HepG2 (cell line): ENCODE measurements around the gene C19orf85. TPM values are rescaled to one million over a fixed set of nuclear protein-coding genes. Genes with fewer than 3 reads are reported as not detected.

Experiments
- BHLHE40 ChIP-seq: IDR thresholded peaks from 2 replicates; pipeline ENCODE4 v1.6.1; 2011; ENCODE audit warnings: low read length, improper control_type of control experiment
- CAMTA2 ChIP-seq: sonication (generic); formaldehyde crosslinking; IDR thresholded peaks from 2 replicates; pipeline ENCODE4 v1.4.0; 2020; ENCODE audit warnings: mild to moderate bottlenecking, missing genetic modification reagents, borderline replicate concordance
- CBFB ChIP-seq: sonication (generic); formaldehyde crosslinking; IDR thresholded peaks from 2 replicates; pipeline ENCODE4 v1.4.0; 2020; ENCODE audit warnings: missing genetic modification reagents
- CBX2 ChIP-seq, 2 experiments: fragments of 200-600 bp in 1 of 2; sonication (generic); formaldehyde crosslinking in 1 of 2; IDR thresholded peaks; 2 replicates each; pipeline versions ENCODE4 v1.7.0 to v1.8.1; 2018 to 2022; ENCODE audit warnings: low read depth in 2 of 2, low read length in 1 of 2, mild to moderate bottlenecking in 1 of 2, missing genetic modification reagents in 1 of 2
- CHD2 ChIP-seq: IDR thresholded peaks from 2 replicates; pipeline ENCODE4 v1.6.1; 2011; ENCODE audit warnings: low read depth, low read length, improper control_type of control experiment
- ETV6 ChIP-seq: sonication (generic); formaldehyde crosslinking; conservative IDR thresholded peaks from 2 replicates; pipeline ENCODE4 v1.4.0; 2020; ENCODE audit warnings: missing genetic modification reagents
- FOXK1 ChIP-seq: sonication (generic); formaldehyde crosslinking; IDR thresholded peaks from 2 replicates; pipeline ENCODE4 v1.4.0; 2020; ENCODE audit warnings: low read depth, missing genetic modification reagents, borderline replicate concordance
- KLF16 ChIP-seq, 2 experiments: sonication (generic) in 1 of 2; formaldehyde crosslinking in 1 of 2; IDR thresholded peaks; 2 replicates each; pipeline versions ENCODE4 v1.6.1 to v1.8.0; 2016 to 2023; ENCODE audit warnings: missing genetic modification reagents in 2 of 2, missing compliant biosample characterization in 1 of 2
- MIER2 ChIP-seq: IDR thresholded peaks from 2 replicates; pipeline ENCODE4 v1.6.1; 2016; ENCODE audit warnings: missing biosample characterization, missing genetic modification reagents
- NONO ChIP-seq, 2 experiments: fragments of 450-650 bp in 1 of 2; sonication (generic) in 1 of 2; formaldehyde crosslinking in 1 of 2; IDR thresholded peaks in 1 of 2; conservative IDR thresholded peaks in 1 of 2; 2 replicates each; pipeline versions ENCODE4 v1.6.1 to v1.8.0; 2017 to 2022; ENCODE audit warnings: mild to moderate bottlenecking in 1 of 2, missing genetic modification reagents in 1 of 2, moderate library complexity in 1 of 2
- PLRG1 ChIP-seq: fragments of 450-650 bp; conservative IDR thresholded peaks from 2 replicates; pipeline ENCODE4 v1.6.1; 2016
- RCOR2 ChIP-seq: IDR thresholded peaks from 2 replicates; pipeline ENCODE4 v1.6.1; 2016; ENCODE audit warnings: missing biosample characterization, missing genetic modification reagents
- TCF7 ChIP-seq: sonication (generic); IDR thresholded peaks from 2 replicates; pipeline ENCODE4 v1.6.1; 2016; ENCODE audit warnings: antibody characterized with exemption, low read depth
- TCF7L2 ChIP-seq: IDR thresholded peaks from 2 replicates; pipeline ENCODE4 v1.6.1; 2011; ENCODE audit warnings: mild to moderate bottlenecking, low read depth, low read length, moderate library complexity
- ZBTB33 ChIP-seq: sonication (generic); formaldehyde crosslinking; IDR thresholded peaks from 2 replicates; pipeline ENCODE4 v1.4.0; 2020; ENCODE audit warnings: missing genetic modification reagents
- ZNF121 ChIP-seq: sonication (generic); formaldehyde crosslinking; IDR thresholded peaks from 2 replicates; pipeline ENCODE4 v1.5.0; 2020; ENCODE audit warnings: mild to moderate bottlenecking, missing genetic modification reagents
- ZNF605 ChIP-seq: sonication (generic); formaldehyde crosslinking; IDR thresholded peaks from 2 replicates; pipeline ENCODE4 v1.8.0; 2022; ENCODE audit warnings: mild to moderate bottlenecking, missing genetic modification reagents
- ZNF660 ChIP-seq: sonication (generic); formaldehyde crosslinking; IDR thresholded peaks from 2 replicates; pipeline ENCODE4 v1.5.1; 2020; ENCODE audit warnings: mild to moderate bottlenecking, low read depth, missing genetic modification reagents, borderline replicate concordance
- ZNF670 ChIP-seq: sonication (generic); formaldehyde crosslinking; IDR thresholded peaks from 2 replicates; pipeline ENCODE4 v1.8.0; 2022; ENCODE audit warnings: mild to moderate bottlenecking, missing genetic modification reagents, borderline replicate concordance
- ZNF75D ChIP-seq: sonication (generic); formaldehyde crosslinking; IDR thresholded peaks from 2 replicates; pipeline ENCODE4 v1.8.1; 2023; ENCODE audit warnings: missing genetic modification reagents, mild to moderate bottlenecking, borderline replicate concordance
- polyA plus RNA-seq, 8 experiments: library from polyadenylated mRNA; depleted of rRNA in 3 of 8; stranded (reverse) in 7 of 8; unstranded in 1 of 8; fragments of >200 nt; fragmentation: Illumina TruSeq in 4 of 8; extraction: Trizol in 4 of 8; gene quantifications; 2 replicates each; pipeline versions ENCODE4 v1.2.1 to v1.2.3, GENCODE V29; 2011 to 2016; ENCODE audit warnings: low read depth in 4 of 8, missing spikeins in 1 of 8, mixed read lengths in 1 of 8; ENCODE audit not compliant: insufficient read depth in 1 of 8
- total RNA-seq, 5 experiments: library from RNA; depleted of rRNA; stranded (reverse); fragments of >200 nt; fragmentation: Illumina TruSeq; extraction: Trizol; gene quantifications; 2 replicates each; pipeline ENCODE4 v1.2.3, GENCODE V29; 2016; ENCODE audit warnings: low read depth in 1 of 5
- TF ChIP-seq, protein P1 (sequence below): sonication (generic); formaldehyde crosslinking; IDR thresholded peaks from 2 replicates; pipeline ENCODE4 v1.4.0; 2020; ENCODE audit warnings: missing genetic modification reagents, borderline replicate concordance
- TF ChIP-seq, protein P2 (sequence below): IDR thresholded peaks from 2 replicates; pipeline ENCODE4 v1.6.1; 2018; ENCODE audit warnings: missing genetic modification reagents, mild to moderate bottlenecking, missing compliant biosample characterization

C19orf85 gene
- total and polyA plus RNA-seq, 2 of the 13 experiments (the other 11 are each of a cell fraction or from before 2014, with no cell fraction given): not detected

DNA sequence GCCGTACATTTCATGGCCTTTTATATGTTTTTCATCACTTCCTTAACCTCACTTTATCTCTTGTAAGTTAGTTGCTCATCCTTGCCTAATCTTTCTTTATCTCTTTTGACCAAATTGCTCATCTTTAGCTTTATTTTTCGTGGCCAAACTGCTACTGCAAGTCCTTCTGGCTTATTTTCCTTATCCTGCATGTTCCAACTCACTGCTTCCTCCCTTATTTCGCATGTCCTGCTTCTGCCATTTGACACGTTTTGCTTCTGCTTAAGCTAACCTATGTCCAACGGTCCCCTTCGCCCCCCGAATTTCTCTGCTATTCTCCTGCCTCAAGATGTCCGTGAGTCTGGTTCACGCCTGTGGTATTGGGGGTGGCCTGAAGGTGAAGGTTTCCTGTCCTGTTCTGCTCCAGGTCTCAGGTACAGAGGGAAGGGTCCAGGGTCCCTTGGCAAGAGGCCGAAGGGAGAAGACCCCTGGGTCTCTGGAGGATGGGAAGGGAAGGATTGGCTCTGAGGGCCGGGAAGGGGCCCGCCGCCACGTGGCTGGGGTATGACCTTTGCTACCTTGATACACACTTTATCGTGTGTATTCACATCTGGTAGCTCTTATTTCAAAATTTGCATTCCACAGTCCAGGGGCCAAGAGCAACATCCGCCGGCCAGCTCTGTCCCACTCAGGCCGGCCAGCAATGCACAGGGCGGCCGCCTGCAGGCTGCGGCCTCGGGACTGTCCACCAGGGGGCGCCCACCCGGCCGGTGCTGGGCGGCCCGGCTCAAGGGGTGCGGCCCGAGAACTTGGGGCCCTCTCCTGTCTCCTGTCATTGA is 2.9 kb upstream of the C19orf85 start (continued):
- TF ChIP-seq, protein P1, sequence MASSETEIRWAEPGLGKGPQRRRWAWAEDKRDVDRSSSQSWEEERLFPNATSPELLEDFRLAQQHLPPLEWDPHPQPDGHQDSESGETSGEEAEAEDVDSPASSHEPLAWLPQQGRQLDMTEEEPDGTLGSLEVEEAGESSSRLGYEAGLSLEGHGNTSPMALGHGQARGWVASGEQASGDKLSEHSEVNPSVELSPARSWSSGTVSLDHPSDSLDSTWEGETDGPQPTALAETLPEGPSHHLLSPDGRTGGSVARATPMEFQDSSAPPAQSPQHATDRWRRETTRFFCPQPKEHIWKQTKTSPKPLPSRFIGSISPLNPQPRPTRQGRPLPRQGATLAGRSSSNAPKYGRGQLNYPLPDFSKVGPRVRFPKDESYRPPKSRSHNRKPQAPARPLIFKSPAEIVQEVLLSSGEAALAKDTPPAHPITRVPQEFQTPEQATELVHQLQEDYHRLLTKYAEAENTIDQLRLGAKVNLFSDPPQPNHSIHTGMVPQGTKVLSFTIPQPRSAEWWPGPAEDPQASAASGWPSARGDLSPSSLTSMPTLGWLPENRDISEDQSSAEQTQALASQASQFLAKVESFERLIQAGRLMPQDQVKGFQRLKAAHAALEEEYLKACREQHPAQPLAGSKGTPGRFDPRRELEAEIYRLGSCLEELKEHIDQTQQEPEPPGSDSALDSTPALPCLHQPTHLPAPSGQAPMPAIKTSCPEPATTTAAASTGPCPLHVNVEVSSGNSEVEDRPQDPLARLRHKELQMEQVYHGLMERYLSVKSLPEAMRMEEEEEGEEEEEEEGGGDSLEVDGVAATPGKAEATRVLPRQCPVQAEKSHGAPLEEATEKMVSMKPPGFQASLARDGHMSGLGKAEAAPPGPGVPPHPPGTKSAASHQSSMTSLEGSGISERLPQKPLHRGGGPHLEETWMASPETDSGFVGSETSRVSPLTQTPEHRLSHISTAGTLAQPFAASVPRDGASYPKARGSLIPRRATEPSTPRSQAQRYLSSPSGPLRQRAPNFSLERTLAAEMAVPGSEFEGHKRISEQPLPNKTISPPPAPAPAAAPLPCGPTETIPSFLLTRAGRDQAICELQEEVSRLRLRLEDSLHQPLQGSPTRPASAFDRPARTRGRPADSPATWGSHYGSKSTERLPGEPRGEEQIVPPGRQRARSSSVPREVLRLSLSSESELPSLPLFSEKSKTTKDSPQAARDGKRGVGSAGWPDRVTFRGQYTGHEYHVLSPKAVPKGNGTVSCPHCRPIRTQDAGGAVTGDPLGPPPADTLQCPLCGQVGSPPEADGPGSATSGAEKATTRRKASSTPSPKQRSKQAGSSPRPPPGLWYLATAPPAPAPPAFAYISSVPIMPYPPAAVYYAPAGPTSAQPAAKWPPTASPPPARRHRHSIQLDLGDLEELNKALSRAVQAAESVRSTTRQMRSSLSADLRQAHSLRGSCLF (CRISPR knock-in tag): no peak
- TF ChIP-seq CBFB (0 out of 2 replicates have a peak, but pooled peaks have one; percentile 49), MIER2 (peak; percentile 31; the same call in 1 of the 2 replicates), TCF7L2 (no peak), ZNF75D (no peak), PLRG1 (no peak), NONO (IDR thresholded peaks at IDR 0.05) (no peak), NONO (CRISPR knock-in tag; conservative IDR thresholded peaks at IDR 0.05) (peak; percentile 35; the same call in 1 of the 2 replicates), KLF16 (CRISPR knock-in tag; IDR thresholded peaks at IDR 0.05) (no peak), ZBTB33 (peak; percentile 40; the same call in 1 of the 2 replicates), ETV6 (no peak), TCF7 (no peak), ZNF660 (CRISPR knock-in tag) (no peak), CHD2 (no peak), CAMTA2 (CRISPR knock-in tag) (no peak), CBX2 (IDR thresholded peaks at IDR 0.05; ENCODE audit: low read depth, low read length) (no peak), CBX2 (CRISPR knock-in tag; IDR thresholded peaks at IDR 0.05; ENCODE audit: low read depth) (no peak), RCOR2 (no peak), FOXK1 (CRISPR knock-in tag) (0 out of 2 replicates have a peak, but pooled peaks have one; percentile 15), ZNF670 (CRISPR knock-in tag) (no peak), BHLHE40 (no peak), ZNF605 (CRISPR knock-in tag) (0 out of 2 replicates have a peak, but pooled peaks have one; percentile 28), ZNF121 (CRISPR knock-in tag) (0 out of 2 replicates have a peak, but pooled peaks have one; percentile 13)
- TF ChIP-seq, protein P2, sequence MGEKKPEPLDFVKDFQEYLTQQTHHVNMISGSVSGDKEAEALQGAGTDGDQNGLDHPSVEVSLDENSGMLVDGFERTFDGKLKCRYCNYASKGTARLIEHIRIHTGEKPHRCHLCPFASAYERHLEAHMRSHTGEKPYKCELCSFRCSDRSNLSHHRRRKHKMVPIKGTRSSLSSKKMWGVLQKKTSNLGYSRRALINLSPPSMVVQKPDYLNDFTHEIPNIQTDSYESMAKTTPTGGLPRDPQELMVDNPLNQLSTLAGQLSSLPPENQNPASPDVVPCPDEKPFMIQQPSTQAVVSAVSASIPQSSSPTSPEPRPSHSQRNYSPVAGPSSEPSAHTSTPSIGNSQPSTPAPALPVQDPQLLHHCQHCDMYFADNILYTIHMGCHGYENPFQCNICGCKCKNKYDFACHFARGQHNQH (CRISPR knock-in tag): no peak
